Right lung (tissue), 5 donors: Measurements from ENCODE around the gene RGS8. TPM values are rescaled to one million over a fixed set of nuclear protein-coding genes. Genes with fewer than 3 reads are reported as not detected.

Source experiments
- DNase-seq, 2 donors: peaks; one replicate each; pipeline ENCODE4 v3.0.0-alpha.2; 2013
- polyA plus RNA-seq, 5 donors: library from polyadenylated mRNA; unstranded; fragments of 120-200 nt; gene quantifications; one replicate each; pipeline versions ENCODE4 v1.2.1 to v1.2.3, GENCODE V29; 2013; ENCODE audit warnings: inconsistent platforms in 1 of 5, low replicate concordance in 1 of 5; ENCODE audit not compliant: insufficient read length in 5 of 5, insufficient read depth in 1 of 5

Gene RGS8
- polyA plus RNA-seq, 5 donors = 0.03 TPM; not detected in 4

- no peak for DNase-seq
These were observed 45.1 kb downstream of the RGS8 start for GRCh38 chr1:182639330-182639729.

- DNase-seq = no peak
These were observed 46.6 kb downstream of the RGS8 start for GRCh38 chr1:182637769-182638168.

GRCh38 chr1:182635871-182636270 lies 48.5 kb downstream of the RGS8 start:
- DNase-seq = no peak

Other genes starting within 250 kb of the RGS8 start
- gene RGSL1, start 234.4 kb downstream of the RGS8 start, polyA plus RNA-seq = not detected
- 10 to 100 TPM in 4 of 5 donors, 1 to 10 TPM in 1; 8.7 to 13.2 (median 12.6) TPM for gene RNASEL, start 95.3 kb downstream of the RGS8 start, polyA plus RNA-seq
- gene RGS16, start 80.2 kb downstream of the RGS8 start, polyA plus RNA-seq = 1 to 10 TPM; 3.9 to 6.1 (median 5.5) TPM
- gene NPL, start 105.2 kb upstream of the RGS8 start, polyA plus RNA-seq = 10 to 100 TPM in 1 of 5 donors, 1 to 10 TPM in 4; 5.2 to 10.6 (median 8.5) TPM
- gene DHX9, start 154.8 kb upstream of the RGS8 start, polyA plus RNA-seq = 100 to 1,000 TPM; 218 to 266 (median 254) TPM